MCF 10A (cell line): ENCODE data around the gene LOX. TPM values are rescaled to one million over a fixed set of nuclear protein-coding genes. Genes with fewer than 3 reads are reported as not detected.
"Not testable (repeated sequence)": the region's sequence is repeated elsewhere in the genome, so short reads cannot be mapped to it uniquely, and the experiment has no call there.

Experiments
- BruUV-seq: library from RNA; stranded (reverse); fragments of 400-500 nt; replicated peaks from 2 replicates; lab custom pipeline; 2021; lab: Mats Ljungman, UMichigan
- CTCF ChIA-PET: fragments of 300-600 bp; sonication (Branson Sonifier 250); formaldehyde crosslinking; extraction: SDS; loops from one replicate; lab custom pipeline; 2021; ENCODE audit warnings: antibody characterized with exemption, inconsistent platforms; lab: Yijun Ruan, JAX
- POLR2A ChIA-PET: fragments of 300-600, 350-650 bp; sonication (Branson Sonifier 250); formaldehyde crosslinking; extraction: SDS; loops from one replicate; lab custom pipeline; 2020; ENCODE audit warnings: antibody characterized with exemption, inconsistent platforms; lab: Yijun Ruan, JAX
- DNase-seq: peaks from one replicate; pipeline ENCODE4 v3.0.0-alpha.2; 2018; ENCODE audit not compliant: unreplicated experiment
- H3K27ac Mint-ChIP-seq: one replicate; pipeline ENCODE4 v1.8.0; 2022; ENCODE audit warnings: mild to moderate bottlenecking, low read depth, mixed read lengths; ENCODE audit not compliant: unreplicated experiment
- H3K27me3 Mint-ChIP-seq: one replicate; pipeline ENCODE4 v1.8.0; 2022; ENCODE audit warnings: mixed read lengths; ENCODE audit not compliant: insufficient read depth, unreplicated experiment
- H3K36me3 Mint-ChIP-seq: one replicate; pipeline ENCODE4 v1.8.0; 2022; ENCODE audit warnings: mild to moderate bottlenecking, moderate library complexity, mixed read lengths; ENCODE audit not compliant: insufficient read depth, unreplicated experiment
- H3K4me1 Mint-ChIP-seq: one replicate; pipeline ENCODE4 v1.8.0; 2022; ENCODE audit warnings: mixed read lengths; ENCODE audit not compliant: insufficient read depth, unreplicated experiment
- H3K4me3 Mint-ChIP-seq: one replicate; pipeline ENCODE4 v1.8.0; 2022; ENCODE audit warnings: mild to moderate bottlenecking, moderate library complexity, mixed read lengths; ENCODE audit not compliant: unreplicated experiment
- H3K9me3 Mint-ChIP-seq: one replicate; pipeline ENCODE4 v1.8.0; 2022; ENCODE audit warnings: mixed read lengths; ENCODE audit not compliant: unreplicated experiment
- CTCF ChIP-seq: fragments of 200-600 bp; IDR thresholded peaks from one replicate; pipeline ENCODE4 v1.8.0; 2022; ENCODE audit warnings: antibody characterized with exemption, mild to moderate bottlenecking; ENCODE audit not compliant: unreplicated experiment
- intact Hi-C: fragments of 100-400 bp; cut with micrococcal nuclease; formaldehyde crosslinking; loops from 2 replicates; pipeline ENCODE4 v1.14.1; 2022
- total RNA-seq: library from RNA; stranded (reverse); gene quantifications from 2 replicates; pipeline ENCODE4 v1.2.3, GENCODE V29; 2022

LOX gene
- total RNA-seq, 1 experiment from 2014 or later, result 10.7 TPM

GRCh38 chr5:122099060-122099790, 21.2 kb upstream of the LOX start:
- peaks cover 19% of the 10 kb centered on the region for H3K4me1 Mint-ChIP-seq
- no peaks in the 10 kb centered on the region for H3K36me3 Mint-ChIP-seq
- DNase-seq, result peak; percentile 81
- no peaks in the 10 kb centered on the region for H3K27me3 Mint-ChIP-seq
- ChIA-PET POLR2A (interaction anchor here (0.6 to 1.6 kb wide), 11 partner anchors 11 to 136 kb away, joined by 3 to 15 read pairs (median 3); partner anchors contain the start of genes LOX and SRFBP1), CTCF (interaction anchor here (0.6 to 1.6 kb wide), 18 partner anchors 8 to 1333 kb away, joined by 3 to 17 read pairs (median 4); no protein-coding TSS in a partner anchor)
- no TSS peak for BruUV-seq
- H3K4me3 Mint-ChIP-seq, result no peak overlapping the region
- peak overlapping the region; percentile 41 for H3K27ac Mint-ChIP-seq
- no peaks in the 10 kb centered on the region for H3K9me3 Mint-ChIP-seq
- TF ChIP-seq CTCF, result no peak
- intact Hi-C loops, result no loop called here

- no peak overlapping the region for H3K4me3 Mint-ChIP-seq
- H3K9me3 Mint-ChIP-seq, result no peaks in the 10 kb centered on the region
- POLR2A ChIA-PET, result interaction anchor here (0.7 to 2.6 kb wide), 9 partner anchors 11 to 135 kb away, joined by 3 to 5 read pairs (median 3); partner anchors contain the start of genes LOX and SRFBP1
- no peak overlapping the region for H3K27ac Mint-ChIP-seq
- no peak for DNase-seq
- CTCF ChIA-PET, result interaction anchor here (0.6 to 10.0 kb wide), 14 partner anchors 11 to 289 kb away, joined by 3 to 237 read pairs (median 4); partner anchors contain the start of gene LOX
- intact Hi-C loops, result no loop called here
- H3K36me3 Mint-ChIP-seq, result no peaks in the 10 kb centered on the region
- H3K27me3 Mint-ChIP-seq, result no peaks in the 10 kb centered on the region
- H3K4me1 Mint-ChIP-seq, result peaks cover 13% of the 10 kb centered on the region
- no peak for TF ChIP-seq CTCF
- BruUV-seq, result no TSS peak
These were observed 19.3 kb upstream of the LOX start for GRCh38 chr5:122097391-122097790.

- Mint-ChIP-seq H3K27ac (no peak overlapping the region), H3K27me3 (no peaks in the 10 kb centered on the region), H3K4me1 (peaks cover 14% of the 10 kb centered on the region), H3K4me3 (no peak overlapping the region), H3K36me3 (peaks cover 6% of the 10 kb centered on the region), H3K9me3 (no peaks in the 10 kb centered on the region)
- no TSS peak for BruUV-seq
- TF ChIP-seq CTCF, result no peak
- CTCF ChIA-PET, result interaction anchor here (0.9 to 10.0 kb wide), 12 partner anchors 11 to 145 kb away, joined by 3 to 237 read pairs (median 6); a partner anchor contains a TSS
- POLR2A ChIA-PET, result interaction anchor here (0.8 to 1.3 kb wide), 3 partner anchors 15 to 133 kb away, joined by 3 to 4 read pairs (median 3); partner anchors contain the start of gene SRFBP1
- no peak for DNase-seq
- intact Hi-C loops, result no loop called here
These were observed 17.1 kb upstream of the LOX start for GRCh38 chr5:122095158-122095557.

GRCh38 chr5:122094251-122094650, 16.2 kb upstream of the LOX start:
- H3K36me3 Mint-ChIP-seq, intact Hi-C loops, DNase-seq, H3K27ac Mint-ChIP-seq, H3K9me3 Mint-ChIP-seq, H3K4me3 Mint-ChIP-seq, H3K27me3 Mint-ChIP-seq, BruUV-seq: not testable (repeated sequence)
- CTCF ChIA-PET, result interaction anchor here (0.7 to 10.0 kb wide), 11 partner anchors 9 to 133 kb away, joined by 3 to 237 read pairs (median 6); partner anchors contain the start of genes SRFBP1 and ZNF474
- POLR2A ChIA-PET, result interaction anchor here (1.0 to 1.3 kb wide), 3 partner anchors 8 to 125 kb away, joined by 3 to 4 read pairs (median 4); no protein-coding TSS in a partner anchor
- H3K4me1 Mint-ChIP-seq, result peaks cover 11% of the 10 kb centered on the region
